GM19238 (cell line): ENCODE data around the gene F10.
"Not testable (repeated sequence)": the region's sequence is repeated elsewhere in the genome, so short reads cannot be mapped to it uniquely, and the experiment has no call there.

Experiments used
- DNase-seq: peaks from one replicate; pipeline ENCODE4 v3.0.0; 2011; ENCODE audit warnings: low spot score; ENCODE audit not compliant: insufficient read length

F10 gene

DNA sequence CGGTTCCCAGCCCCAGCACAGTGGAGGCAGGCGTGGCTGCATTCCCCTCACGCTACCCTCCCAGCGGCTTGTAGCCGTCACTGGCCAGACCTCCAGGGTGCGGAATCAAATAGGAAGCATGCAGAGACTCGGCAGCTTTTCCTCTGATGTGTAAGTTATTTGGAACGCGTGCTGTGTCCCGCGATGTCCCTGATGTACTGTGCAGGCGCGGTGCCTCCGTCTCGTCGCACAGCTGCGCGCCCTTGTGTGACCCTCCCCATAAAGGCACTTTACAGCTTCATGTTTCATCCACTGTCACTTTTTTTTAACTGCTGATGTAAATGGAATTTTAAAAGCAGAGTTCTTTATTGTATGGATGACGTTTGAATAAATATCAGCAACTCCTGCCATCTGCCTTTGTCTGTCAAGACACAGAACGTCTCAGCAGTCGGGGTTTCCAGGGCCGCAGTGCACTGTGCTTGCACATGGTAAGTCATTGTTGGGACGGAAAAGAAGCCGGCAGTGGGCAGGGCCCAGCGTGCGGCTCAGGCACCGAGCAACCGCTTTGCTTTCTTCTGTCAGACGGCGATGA, 24.4 kb upstream of the F10 start:
- no peak for DNase-seq

- no peak for DNase-seq
These were observed 23.5 kb upstream of the F10 start for GRCh38 chr13:113099142-113099541.

- DNase-seq: not testable (repeated sequence)
These were observed 20.3 kb upstream of the F10 start for GRCh38 chr13:113102302-113102701.

- DNase-seq: no peak
These were observed 19.9 kb upstream of the F10 start for GRCh38 chr13:113102727-113103126.

- no peak for DNase-seq
These were observed 19.0 kb upstream of the F10 start for GRCh38 chr13:113103646-113104045.

DNA sequence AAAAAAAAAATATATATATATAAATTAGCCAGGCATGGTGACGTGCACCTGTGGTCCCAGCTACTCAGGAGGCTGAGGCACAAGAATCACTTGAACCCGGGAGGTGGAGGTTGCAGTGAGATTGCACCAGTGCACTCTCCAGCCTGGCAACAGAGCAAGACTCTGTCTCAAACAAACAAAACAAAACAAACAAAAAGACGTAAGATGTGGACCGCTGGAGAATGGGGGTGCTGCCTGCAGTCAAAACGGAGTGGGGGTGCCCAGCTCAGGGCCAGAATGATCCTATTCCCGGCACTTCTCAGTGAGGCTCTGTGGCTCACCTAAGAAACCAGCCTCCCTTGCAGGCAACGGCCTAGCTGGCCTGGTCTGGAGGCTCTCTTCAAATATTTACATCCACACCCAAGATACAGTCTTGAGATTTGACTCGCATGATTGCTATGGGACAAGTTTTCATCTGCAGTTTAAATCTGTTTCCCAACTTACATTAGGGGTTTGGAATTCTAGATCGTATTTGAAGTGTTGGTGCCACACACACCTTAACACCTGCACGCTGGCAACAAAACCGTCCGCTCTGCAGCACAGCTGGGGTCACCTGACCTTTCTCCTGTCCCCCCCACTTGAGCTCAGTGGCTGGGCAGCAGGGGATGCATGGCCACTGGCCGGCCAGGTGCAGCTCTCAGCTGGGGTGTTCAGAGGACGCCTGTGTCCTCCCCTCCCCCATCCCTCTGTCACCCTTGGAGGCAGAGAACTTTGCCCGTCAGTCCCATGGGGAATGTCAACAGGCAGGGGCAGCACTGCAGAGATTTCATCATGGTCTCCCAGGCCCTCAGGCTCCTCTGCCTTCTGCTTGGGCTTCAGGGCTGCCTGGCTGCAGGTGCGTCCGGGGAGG, 17.3 kb upstream of the F10 start, which contains the start of gene F7:
F7 (plus strand) TSS at position 760 of the 889 bp plus-strand sequence; CDS start at position 811, 51 bp downstream.
- DNase-seq: no peak

- DNase-seq: no peak
These were observed 16.6 kb upstream of the F10 start for GRCh38 chr13:113105921-113106452.

DNA sequence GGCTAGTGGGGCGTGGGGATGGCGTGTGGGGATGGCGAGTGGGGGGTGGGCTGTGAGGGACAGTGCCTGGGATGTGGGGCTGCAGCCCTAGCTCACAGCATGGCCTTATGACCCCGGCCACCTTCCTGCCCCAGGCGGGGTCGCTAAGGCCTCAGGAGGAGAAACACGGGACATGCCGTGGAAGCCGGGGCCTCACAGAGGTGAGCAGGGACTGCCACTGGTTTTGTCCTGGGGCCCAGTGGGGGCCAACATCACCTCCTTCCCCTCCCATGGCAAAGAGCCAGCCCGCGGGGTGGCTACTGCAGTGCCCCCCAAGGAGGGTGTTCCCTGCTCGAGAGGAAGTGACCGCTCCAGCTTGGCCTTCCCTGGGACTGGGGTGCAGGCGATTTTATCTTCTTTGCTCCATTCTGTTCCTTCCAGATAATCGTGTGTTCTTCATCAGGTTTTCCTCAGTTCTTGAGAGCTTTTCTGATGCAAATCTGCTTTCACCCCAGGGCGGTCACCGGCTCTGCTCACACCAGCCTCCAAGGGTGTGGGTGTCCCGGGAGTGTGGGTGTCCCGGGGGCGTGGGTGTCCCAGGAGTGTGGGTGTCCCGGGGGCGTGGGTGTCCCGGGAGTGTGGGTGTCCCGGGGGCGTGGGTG, 15.8 kb upstream of the F10 start:
- DNase-seq: no peak

GRCh38 chr13:113108521-113108920, 14.1 kb upstream of the F10 start:
- DNase-seq: not testable (repeated sequence)

- DNase-seq: no peak
These were observed 13.2 kb upstream of the F10 start for GRCh38 chr13:113109151-113110047.

- no peak for DNase-seq
These were observed 12.3 kb upstream of the F10 start for GRCh38 chr13:113110048-113110851.

- DNase-seq: no peak
These were observed 11.7 kb upstream of the F10 start for GRCh38 chr13:113110852-113111315.

DNA sequence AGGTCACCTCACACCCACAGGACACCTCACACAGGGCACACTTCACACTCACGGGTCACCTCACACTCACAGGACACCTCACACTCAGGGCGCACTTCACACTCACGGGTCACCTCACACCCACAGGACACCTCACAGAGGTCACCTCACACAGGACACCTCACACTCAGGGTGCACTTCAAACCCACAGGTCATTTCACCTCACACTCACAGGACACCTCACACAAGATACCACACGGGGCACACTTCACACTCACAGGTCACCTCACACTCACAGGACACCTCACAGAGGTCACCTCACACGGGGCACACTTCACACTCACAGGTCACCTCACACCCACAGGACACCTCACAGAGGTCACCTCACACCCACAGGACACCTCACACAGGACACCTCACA, 10.8 kb upstream of the F10 start:
- DNase-seq: not testable (repeated sequence)

- DNase-seq: not testable (repeated sequence)
These were observed 10.1 kb upstream of the F10 start for GRCh38 chr13:113112475-113112874.

- DNase-seq: no peak
These were observed 9.4 kb upstream of the F10 start for GRCh38 chr13:113112893-113113845.

GRCh38 chr13:113113846-113114271, 8.7 kb upstream of the F10 start:
- DNase-seq: no peak

DNA sequence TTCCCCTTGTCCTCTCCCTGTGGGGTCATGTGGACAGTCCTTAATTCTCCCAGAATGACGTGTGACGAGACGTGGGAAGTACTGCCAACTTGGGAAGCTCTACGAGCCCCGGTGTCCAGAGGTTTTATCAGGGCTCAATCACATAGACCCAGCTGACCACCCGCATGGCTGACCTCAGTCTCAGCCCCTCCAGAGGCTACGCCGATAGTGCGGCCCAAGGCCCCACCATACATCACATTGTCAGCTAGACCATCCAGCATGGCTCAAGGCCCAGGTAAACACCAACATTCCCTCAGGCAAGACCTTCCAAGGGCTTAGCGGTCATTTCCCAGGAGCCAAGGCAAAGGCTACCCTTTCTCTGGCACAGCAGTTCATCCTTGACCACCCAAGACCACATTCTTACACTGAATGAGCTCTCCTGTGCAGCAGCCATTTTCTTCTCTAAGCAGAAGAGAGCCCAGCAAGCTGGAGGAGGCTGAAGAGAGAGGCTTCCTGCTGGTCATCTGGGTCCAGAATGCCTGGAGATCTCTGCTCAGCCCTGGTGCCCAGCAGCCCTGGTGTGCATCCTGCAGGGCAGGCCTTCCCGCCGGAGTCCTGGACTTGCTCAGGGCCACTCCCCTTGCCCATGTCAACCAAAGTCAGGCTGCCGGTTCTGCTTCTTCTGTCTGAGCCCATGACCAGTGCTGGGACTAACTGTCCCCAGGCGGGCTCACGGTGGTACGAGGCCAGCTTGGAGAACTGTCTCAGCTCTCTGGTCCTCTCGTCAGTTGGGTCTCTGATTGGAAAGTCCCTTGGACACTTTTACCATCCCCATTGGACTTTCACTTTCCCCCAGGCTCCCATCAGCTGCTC, 7.9 kb upstream of the F10 start:
- DNase-seq: no peak
